NK-92 treated with Interleukin-12 subunit alpha and Interleukin-12 subunit beta, amount 100 ng/mL, for 24 hours (cell line): ENCODE results near the gene SLK.

Experiments used
- DNase-seq: peaks from one replicate; lab custom pipeline; 2025; lab: John Stamatoyannopoulos, UW

The SLK gene

GRCh38 chr10:103941801-103942200, 25.1 kb upstream of the SLK start:
- no peak for DNase-seq

GRCh38 chr10:103942866-103943265, 24.1 kb upstream of the SLK start:
- DNase-seq: no peak

- DNase-seq: no peak
These were observed 19.0 kb upstream of the SLK start for GRCh38 chr10:103947799-103948516.

- DNase-seq: no peak
These were observed 17.2 kb upstream of the SLK start for GRCh38 chr10:103949728-103950127.

DNA sequence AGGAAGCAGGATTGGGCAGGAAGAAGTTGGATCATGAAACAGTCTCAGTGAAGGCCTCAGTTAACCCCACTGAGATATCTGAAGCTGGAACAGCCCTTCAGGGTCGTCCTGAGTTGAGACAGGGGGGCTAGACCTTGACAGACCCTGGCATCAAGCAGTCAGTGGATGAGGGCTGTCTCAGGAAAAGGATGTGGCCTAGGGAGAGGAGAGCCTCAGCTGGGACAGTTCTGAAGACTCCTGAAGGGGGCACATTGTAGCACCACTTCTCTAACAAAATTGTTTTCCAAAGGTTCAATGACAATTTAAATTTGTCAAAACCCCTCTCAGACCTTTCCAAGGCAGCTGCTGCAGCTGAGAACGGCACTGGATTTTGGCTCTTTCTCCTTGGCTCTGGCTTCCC, 15.8 kb upstream of the SLK start:
- DNase-seq: no peak

DNA sequence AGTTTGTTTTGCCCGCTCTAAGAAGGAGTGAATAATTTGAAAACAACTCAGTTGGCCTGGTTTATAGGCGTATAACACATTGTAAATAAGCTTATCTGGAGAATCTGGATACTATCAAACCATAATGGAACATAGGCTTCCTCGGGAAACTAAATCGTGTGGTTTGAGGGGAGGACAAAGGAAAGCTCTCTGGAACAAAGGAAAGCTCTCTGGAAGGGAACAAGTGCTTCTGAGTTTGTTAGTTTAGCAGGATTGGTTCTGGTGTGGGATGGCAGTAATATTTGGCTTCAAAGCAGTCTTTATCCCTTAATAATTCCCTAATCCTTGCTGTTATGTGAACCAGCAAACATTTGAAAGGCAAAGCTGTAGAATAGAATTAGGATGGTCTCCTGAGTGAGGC, 15.0 kb upstream of the SLK start:
- no peak for DNase-seq

- DNase-seq: no peak
These were observed 12.4 kb upstream of the SLK start for GRCh38 chr10:103954543-103954942.

DNA sequence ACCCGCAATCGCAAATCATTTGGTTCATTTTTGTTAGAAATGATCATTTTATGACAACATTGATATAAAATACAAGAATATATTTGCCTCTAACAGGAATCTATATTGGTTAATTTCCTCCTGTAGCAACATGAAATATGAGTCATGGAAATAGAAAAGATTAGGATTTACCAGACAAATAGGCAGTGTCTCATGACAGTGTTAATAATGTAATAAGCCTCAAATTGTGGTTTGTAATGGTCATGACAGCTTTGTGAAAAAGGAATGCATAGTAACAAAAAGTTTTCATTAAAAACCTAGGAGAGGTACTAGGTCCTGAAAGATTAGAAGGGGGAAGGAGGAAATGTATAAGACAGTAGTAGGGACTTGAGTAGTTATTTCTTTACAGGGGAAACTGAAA, 7.9 kb upstream of the SLK start:
- DNase-seq: no peak

- no peak for DNase-seq
These were observed 6.8 kb upstream of the SLK start for GRCh38 chr10:103960103-103960502.

GRCh38 chr10:103967448-103968071, 620 bp downstream of the SLK start:
- no peak for DNase-seq

GRCh38 chr10:103968441-103969391, 1.8 kb downstream of the SLK start:
- no peak for DNase-seq

DNA sequence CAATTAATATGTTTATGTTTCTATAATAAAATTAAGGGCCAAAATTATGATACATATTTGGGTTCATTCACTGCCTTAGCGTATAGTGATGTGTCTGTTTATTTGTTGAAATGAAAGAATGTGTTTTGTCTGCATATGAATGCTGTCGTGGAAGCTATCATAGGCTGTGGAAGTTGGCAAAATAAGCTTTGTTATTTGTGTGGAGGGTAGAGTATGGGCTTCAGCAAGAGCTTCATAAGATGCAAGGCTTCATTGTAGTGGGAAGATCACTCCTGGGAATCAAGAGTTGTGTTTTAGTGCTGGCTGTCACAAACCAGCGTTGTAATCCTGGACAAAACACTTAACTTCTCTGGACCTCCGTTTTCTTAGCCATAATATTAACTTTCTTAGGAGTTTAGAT, 2.5 kb downstream of the SLK start:
- no peak for DNase-seq

DNA sequence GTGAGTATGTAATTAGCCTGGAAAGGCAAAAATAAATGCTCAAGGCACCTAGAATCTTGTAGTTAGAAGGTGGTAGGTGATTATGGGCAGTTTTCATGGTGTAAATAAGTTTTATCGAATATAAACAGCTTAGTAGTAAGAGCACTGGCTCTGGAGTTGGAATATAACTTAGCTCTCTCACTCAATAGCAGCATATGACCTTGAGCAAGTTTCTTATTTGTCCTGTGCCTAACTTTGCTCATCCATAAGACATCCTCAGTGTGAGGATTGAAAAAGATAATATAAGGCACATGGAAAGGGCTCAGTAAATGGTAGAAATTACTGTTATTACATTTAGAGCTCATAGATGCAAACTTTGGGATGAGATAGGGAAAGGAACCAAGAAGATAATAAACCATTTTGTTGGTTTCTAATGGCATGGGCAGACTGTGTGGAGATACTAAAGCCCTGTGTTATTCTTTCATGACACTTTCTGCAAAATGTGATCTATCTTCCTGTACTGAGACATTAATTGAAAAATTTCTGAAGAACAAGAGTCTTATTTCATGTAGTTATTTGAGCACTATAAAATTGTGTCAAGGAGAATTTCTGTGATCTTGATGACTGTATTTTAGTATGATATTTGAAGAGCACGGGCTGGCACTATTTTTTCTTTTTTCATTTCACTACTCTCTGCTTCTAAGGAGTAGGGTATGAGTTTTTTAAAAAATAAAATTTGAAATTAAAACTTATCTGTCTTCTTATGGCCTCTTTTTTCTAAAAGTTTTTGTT, 3.1 kb downstream of the SLK start:
- DNase-seq: no peak

DNA sequence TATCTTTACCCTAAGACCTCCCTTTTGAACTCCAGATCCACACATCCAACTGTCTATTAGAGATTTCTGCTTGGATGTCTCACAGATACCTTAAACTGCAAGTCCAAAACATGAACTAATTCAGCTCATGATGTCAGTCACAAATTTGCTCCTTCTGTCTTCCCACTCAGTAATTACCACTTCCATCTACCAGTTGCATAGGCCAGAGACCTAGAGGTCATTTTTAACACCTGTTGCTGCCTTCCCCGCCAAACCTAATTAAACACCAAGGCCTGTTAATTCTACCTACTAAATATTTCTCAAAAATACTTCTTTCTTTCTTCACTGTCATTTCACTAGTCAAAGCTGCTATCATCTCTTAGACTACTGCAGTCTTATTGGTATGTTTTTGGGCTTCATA, 8.2 kb downstream of the SLK start:
- no peak for DNase-seq

- no peak for DNase-seq
These were observed 10.3 kb downstream of the SLK start for GRCh38 chr10:103977204-103977603.

- no peak for DNase-seq
These were observed 12.6 kb downstream of the SLK start for GRCh38 chr10:103979530-103979929.

- DNase-seq: no peak
These were observed 13.5 kb downstream of the SLK start for GRCh38 chr10:103980288-103980906.

DNA sequence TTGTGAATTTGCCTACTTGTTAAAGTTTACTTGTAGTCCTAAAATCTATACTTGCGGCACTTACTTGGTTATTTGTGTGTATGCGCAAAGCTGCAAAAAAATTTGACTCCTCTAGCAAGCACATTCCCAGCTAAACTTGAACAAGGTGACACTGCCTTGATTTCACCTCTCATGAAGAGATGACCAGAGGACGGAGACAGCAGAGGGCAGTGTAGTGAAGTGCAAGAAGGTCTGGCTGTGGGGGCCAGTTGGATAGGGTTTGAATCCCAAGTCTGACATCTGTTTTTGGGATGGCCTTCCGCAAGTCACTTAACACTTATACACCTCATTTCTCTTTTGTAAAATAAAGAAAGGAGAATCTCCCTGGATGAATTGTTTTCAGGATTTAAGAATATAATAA, 15.7 kb downstream of the SLK start:
- DNase-seq: no peak

GRCh38 chr10:103983367-103983911, 16.5 kb downstream of the SLK start:
- no peak for DNase-seq

DNA sequence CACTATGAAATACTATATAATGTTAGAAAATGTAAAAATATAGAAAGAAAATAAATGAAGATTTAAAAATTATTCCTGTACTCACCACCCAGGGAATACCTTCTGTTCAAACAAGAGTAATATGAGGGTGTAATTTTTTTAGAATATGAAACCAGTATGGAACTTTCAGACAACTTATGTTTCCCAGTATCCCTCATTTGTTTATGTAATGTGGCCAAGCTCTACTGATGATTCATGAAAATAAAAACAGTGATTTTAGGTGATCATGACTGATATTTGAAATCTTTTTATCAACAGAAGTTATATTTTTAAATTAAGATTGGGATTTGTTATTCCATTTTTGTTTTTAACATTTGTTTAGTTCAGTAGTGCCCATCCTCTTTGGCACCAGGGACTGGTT, 18.8 kb downstream of the SLK start:
- no peak for DNase-seq

GRCh38 chr10:103986360-103986759, 19.4 kb downstream of the SLK start:
- no peak for DNase-seq
